ENCODE data around the gene TAF7L. TPM values are rescaled to one million over a fixed set of nuclear protein-coding genes. Genes with fewer than 3 reads are reported as not detected.

Gene TAF7L
- total RNA-seq, 3 donors from 2014 or later = 0.29 to 0.41 TPM; not detected in 1

DNA sequence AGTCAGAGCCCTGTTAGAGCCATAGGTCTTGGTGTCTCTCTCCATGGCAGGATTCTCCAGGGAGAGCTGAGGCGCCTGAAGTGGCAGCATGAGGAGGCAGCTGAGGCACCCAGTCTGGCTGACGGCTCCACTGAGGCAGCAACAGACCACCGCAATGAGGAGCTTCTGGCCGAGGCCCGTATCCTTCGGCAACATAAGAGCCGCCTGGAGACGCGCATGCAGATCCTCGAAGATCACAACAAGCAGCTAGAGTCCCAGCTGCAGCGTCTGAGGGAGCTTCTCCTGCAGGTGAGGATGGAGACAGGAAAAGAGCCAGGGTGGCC, 32.9 kb downstream of the TAF7L start:
- H3K9me3 ChIP-seq = no peaks in the 10 kb centered on the region
- no peaks in the 10 kb centered on the region for H3K36me3 ChIP-seq (ENCODE audit: low read depth)
- intact Hi-C loops (cut with DNase I, micrococcal nuclease) = no loop called here
- H3K4me3 ChIP-seq = no peak overlapping the region
- ATAC-seq (no peak), DNase-seq (no peak)
- H3K4me1 ChIP-seq (ENCODE audit: low read depth) = no peaks in the 10 kb centered on the region
- TF ChIP-seq, protein P1, sequence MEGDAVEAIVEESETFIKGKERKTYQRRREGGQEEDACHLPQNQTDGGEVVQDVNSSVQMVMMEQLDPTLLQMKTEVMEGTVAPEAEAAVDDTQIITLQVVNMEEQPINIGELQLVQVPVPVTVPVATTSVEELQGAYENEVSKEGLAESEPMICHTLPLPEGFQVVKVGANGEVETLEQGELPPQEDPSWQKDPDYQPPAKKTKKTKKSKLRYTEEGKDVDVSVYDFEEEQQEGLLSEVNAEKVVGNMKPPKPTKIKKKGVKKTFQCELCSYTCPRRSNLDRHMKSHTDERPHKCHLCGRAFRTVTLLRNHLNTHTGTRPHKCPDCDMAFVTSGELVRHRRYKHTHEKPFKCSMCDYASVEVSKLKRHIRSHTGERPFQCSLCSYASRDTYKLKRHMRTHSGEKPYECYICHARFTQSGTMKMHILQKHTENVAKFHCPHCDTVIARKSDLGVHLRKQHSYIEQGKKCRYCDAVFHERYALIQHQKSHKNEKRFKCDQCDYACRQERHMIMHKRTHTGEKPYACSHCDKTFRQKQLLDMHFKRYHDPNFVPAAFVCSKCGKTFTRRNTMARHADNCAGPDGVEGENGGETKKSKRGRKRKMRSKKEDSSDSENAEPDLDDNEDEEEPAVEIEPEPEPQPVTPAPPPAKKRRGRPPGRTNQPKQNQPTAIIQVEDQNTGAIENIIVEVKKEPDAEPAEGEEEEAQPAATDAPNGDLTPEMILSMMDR (IDR thresholded peaks at IDR 0.05) = no peak

DNA sequence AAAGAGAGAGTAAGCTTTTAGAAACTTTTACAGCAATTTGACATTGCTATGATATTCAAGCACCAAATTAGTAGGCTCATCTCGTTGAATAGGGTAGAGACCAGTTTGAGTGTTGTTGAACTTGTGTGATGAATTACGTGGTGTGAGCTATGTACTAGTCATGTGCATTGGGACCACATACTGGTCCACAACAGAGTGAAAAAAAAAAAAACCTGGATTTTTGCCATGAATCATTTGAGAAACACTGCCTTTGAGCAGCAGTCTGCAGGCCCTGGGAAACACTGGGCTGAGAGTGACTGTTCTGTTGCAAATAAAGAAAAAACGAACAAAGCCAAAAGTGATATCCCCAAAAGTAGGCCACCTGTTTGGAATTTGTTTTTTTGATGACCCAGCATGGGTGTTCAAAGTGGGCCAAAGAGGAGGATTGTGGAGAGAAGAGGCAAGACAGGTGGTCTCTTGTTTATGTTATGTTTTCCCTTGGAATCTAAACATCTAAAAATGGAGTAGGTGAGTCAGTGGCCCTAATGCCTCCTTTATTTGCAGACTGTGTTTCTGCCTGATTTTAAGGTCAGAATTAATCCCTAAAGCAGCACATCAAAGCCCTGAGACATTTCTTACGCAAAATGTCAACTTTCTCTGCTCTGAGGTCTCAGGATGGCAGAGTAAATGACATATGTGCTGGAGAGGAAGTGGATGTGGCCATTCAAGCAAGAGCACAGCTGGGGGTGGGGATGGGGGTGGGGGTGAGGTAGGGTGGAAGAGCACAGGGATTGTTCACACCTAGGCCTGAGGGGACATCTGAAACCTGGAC, 33.5 kb downstream of the TAF7L start:
- Histone ChIP-seq H3K9me3 (no peaks in the 10 kb centered on the region), H3K4me3 (no peak overlapping the region), H3K36me3 (ENCODE audit: low read depth) (no peaks in the 10 kb centered on the region), H3K4me1 (ENCODE audit: low read depth) (no peaks in the 10 kb centered on the region)
- DNase-seq = no peak
- intact Hi-C loops (cut with DNase I, micrococcal nuclease) = no loop called here
- TF ChIP-seq, protein P1 (IDR thresholded peaks at IDR 0.05) = no peak
- no peak for ATAC-seq

DNA sequence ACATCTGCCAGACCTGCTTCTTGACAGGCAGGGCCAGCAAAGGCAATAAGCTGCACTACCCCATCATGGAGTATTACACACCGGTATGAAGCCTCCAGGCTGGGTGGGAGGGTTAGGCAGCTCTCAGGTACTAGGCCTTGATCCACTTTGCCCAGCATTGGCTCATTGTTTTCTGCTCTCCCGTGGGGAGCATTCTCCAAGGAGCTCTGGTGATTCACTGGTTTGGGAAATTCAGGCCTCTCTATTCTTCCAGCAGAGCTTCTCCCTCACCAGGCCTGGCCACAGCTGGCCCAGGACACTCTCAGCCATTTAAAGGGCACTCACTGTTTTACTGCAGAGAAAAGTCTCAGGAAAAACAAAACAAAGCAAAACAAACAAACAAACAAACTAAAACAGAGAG, 38.5 kb downstream of the TAF7L start:
- DNase-seq (no peak), ATAC-seq (no peak)
- Histone ChIP-seq H3K36me3 (ENCODE audit: low read depth) (no peaks in the 10 kb centered on the region), H3K4me1 (ENCODE audit: low read depth) (no peaks in the 10 kb centered on the region), H3K4me3 (no peak overlapping the region), H3K9me3 (no peaks in the 10 kb centered on the region)
- TF ChIP-seq, protein P1 (IDR thresholded peaks at IDR 0.05) = no peak
- intact Hi-C loops (cut with DNase I, micrococcal nuclease) = no loop called here

DNA sequence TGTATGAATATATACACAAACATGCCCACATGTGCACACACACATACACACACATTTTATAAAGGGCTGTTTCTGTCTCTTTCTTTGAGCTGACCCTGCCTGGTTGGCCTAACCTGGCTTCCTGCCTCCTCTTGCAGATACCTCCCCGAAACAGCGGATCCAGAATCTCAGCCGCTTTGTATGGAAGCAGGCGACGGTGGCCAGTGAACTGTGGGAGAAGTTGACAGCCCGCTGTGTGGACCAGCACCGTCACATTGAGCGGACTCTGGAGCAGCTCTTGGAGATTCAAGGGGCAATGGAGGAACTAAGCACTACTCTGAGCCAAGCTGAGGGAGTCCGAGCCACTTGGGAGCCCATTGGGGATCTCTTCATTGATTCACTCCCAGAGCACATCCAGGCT, 49.6 kb downstream of the TAF7L start:
- DNase-seq (no peak), ATAC-seq (no peak)
- TF ChIP-seq, protein P1 (IDR thresholded peaks at IDR 0.05) = no peak
- Histone ChIP-seq H3K4me3 (no peak overlapping the region), H3K4me1 (ENCODE audit: low read depth) (no peaks in the 10 kb centered on the region), H3K36me3 (ENCODE audit: low read depth) (no peaks in the 10 kb centered on the region), H3K9me3 (no peaks in the 10 kb centered on the region)
- intact Hi-C loops (cut with DNase I, micrococcal nuclease) = no loop called here

DNA sequence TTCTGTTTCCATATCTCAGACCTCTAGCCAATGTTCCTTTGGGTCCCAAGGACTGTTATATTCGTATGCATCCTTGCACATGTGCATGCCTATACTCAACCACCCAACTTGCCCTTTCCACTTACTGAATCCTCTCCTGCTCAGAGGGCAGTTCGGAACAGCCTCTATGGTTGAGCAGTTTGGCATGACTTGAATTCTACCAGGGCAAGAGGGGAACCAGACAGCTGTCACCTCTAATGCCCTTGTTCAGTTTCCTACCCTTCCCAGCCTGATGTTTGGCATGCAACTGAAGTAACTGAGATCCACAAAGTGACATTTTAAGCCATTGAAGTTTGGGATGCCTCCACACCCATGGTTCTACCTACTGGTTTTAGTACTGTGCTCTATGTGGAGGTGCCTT, 54.1 kb downstream of the TAF7L start:
- H3K9me3 ChIP-seq = no peaks in the 10 kb centered on the region
- ATAC-seq (no peak), DNase-seq (no peak)
- no peak overlapping the region for H3K4me3 ChIP-seq
- TF ChIP-seq, protein P1 (IDR thresholded peaks at IDR 0.05) = no peak
- H3K36me3 ChIP-seq (ENCODE audit: low read depth) = no peaks in the 10 kb centered on the region
- no peaks in the 10 kb centered on the region for H3K4me1 ChIP-seq (ENCODE audit: low read depth)
- intact Hi-C loops (cut with DNase I, micrococcal nuclease) = no loop called here
